BE2C (cell line): ENCODE results near the gene LIPI.
"Not testable (repeated sequence)": the region's sequence is repeated elsewhere in the genome, so short reads cannot be mapped to it uniquely, and the experiment has no call there.

Source experiments
- DNase-seq: peaks from one replicate; pipeline ENCODE4 v3.0.0-alpha.2; 2020
- H3K27me3 ChIP-seq: fragments of 250-450 bp; sonication (Bioruptor Pico); 2 replicates; pipeline ENCODE4 v1.5.1; 2020; ENCODE audit warnings: mild to moderate bottlenecking
- H3K36me3 ChIP-seq: fragments of 250-450 bp; sonication (Bioruptor Pico); 2 replicates; pipeline ENCODE4 v1.5.1; 2020; ENCODE audit warnings: mild to moderate bottlenecking
- H3K4me1 ChIP-seq: fragments of 250-450 bp; sonication (Bioruptor Pico); 2 replicates; pipeline ENCODE4 v1.5.1; 2020
- H3K4me3 ChIP-seq: 2 replicates; pipeline ENCODE4 v1.5.1; 2011; ENCODE audit warnings: low read depth, low read length
- H3K9me3 ChIP-seq: fragments of 250-450 bp; sonication (Bioruptor Pico); 2 replicates; pipeline ENCODE4 v1.5.1; 2020
- TF ChIP-seq, protein P1 (sequence below): IDR thresholded peaks from 2 replicates; pipeline ENCODE4 v1.5.1; 2012; ENCODE audit warnings: mild to moderate bottlenecking, low read depth, low read length

The LIPI gene

GRCh38 chr21:14229399-14229798, 18.6 kb upstream of the LIPI start:
- H3K36me3 ChIP-seq = no peaks in the 10 kb centered on the region
- H3K27me3 ChIP-seq = no peaks in the 10 kb centered on the region
- DNase-seq = no peak
- H3K4me3 ChIP-seq = no peak overlapping the region
- H3K4me1 ChIP-seq = no peaks in the 10 kb centered on the region
- TF ChIP-seq, protein P1, sequence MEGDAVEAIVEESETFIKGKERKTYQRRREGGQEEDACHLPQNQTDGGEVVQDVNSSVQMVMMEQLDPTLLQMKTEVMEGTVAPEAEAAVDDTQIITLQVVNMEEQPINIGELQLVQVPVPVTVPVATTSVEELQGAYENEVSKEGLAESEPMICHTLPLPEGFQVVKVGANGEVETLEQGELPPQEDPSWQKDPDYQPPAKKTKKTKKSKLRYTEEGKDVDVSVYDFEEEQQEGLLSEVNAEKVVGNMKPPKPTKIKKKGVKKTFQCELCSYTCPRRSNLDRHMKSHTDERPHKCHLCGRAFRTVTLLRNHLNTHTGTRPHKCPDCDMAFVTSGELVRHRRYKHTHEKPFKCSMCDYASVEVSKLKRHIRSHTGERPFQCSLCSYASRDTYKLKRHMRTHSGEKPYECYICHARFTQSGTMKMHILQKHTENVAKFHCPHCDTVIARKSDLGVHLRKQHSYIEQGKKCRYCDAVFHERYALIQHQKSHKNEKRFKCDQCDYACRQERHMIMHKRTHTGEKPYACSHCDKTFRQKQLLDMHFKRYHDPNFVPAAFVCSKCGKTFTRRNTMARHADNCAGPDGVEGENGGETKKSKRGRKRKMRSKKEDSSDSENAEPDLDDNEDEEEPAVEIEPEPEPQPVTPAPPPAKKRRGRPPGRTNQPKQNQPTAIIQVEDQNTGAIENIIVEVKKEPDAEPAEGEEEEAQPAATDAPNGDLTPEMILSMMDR = no peak
- H3K9me3 ChIP-seq = no peaks in the 10 kb centered on the region

- Histone ChIP-seq H3K4me3 (no peak overlapping the region), H3K36me3 (no peaks in the 10 kb centered on the region), H3K27me3 (no peaks in the 10 kb centered on the region), H3K9me3 (no peaks in the 10 kb centered on the region), H3K4me1 (no peaks in the 10 kb centered on the region)
- TF ChIP-seq, protein P1 = no peak
- DNase-seq = no peak
Measured at GRCh38 chr21:14223365-14223764, 12.6 kb upstream of the LIPI start.

GRCh38 chr21:14215971-14216641, 5.4 kb upstream of the LIPI start, which contains the start of gene RBM11:
TSS of gene RBM11 (plus strand) at chr21:14216157. CDS start at chr21:14216187, 30 bp downstream.
- Histone ChIP-seq H3K27me3 (peaks cover 17% of the 10 kb centered on the region), H3K4me3 (peak within 1 kb of the TSS; percentile 73), H3K9me3 (no peaks in the 10 kb centered on the region), H3K36me3 (no peaks in the 10 kb centered on the region), H3K4me1 (no peaks in the 10 kb centered on the region)
- TF ChIP-seq, protein P1 = no peak
- DNase-seq = peak; percentile 88

- no peaks in the 10 kb centered on the region for H3K4me1 ChIP-seq
- DNase-seq = no peak
- no peak overlapping the region for H3K4me3 ChIP-seq
- TF ChIP-seq, protein P1 = no peak
- no peaks in the 10 kb centered on the region for H3K36me3 ChIP-seq
- no peaks in the 10 kb centered on the region for H3K9me3 ChIP-seq
- H3K27me3 ChIP-seq = peaks cover 20% of the 10 kb centered on the region
Measured at GRCh38 chr21:14213164-14213563, 2.4 kb upstream of the LIPI start.

- no peak for DNase-seq
- no peaks in the 10 kb centered on the region for H3K4me1 ChIP-seq
- no peaks in the 10 kb centered on the region for H3K9me3 ChIP-seq
- TF ChIP-seq, protein P1 = no peak
- H3K4me3 ChIP-seq = no peak overlapping the region
- no peaks in the 10 kb centered on the region for H3K36me3 ChIP-seq
- 0 out of 2 replicates have a peak, but pooled peaks cover 3% of the 10 kb centered on the region for H3K27me3 ChIP-seq
Measured at GRCh38 chr21:14206222-14206621, 4.5 kb downstream of the LIPI start.

DNA sequence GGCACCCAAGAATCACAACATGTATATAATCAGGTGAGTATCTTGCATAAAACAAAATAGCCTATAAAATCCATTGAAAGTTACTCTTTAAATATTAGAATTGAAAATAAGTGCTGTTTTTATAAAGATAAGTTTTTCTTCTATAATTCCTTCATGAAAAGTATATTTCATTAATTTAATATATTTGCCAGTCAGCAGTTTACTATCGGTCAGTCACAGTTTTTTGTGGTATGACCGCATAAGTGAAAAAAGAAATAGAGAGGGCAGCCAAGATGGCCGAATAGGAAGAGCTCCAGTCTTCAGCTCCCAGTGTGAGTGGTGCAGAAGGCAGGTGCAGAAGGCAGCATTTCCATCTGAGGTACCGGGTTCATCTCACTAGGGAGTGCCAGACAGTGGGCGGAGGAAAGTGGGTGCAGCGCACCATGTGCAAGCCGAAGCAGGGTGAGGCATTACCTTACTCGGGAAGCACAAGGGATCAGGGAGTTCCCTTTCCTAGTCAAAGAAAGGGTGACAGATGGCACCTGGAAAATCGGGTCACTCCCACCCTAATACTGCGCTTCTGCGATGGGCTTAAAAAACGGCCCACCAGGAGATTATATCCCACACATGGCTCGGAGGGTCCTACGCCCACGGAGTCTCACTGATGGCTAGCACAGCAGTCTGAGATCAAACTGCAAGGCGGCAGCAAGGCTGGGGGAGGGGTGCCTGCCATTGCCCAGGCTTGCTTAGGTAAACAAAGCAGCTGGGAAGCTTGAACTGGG, 44.1 kb downstream of the LIPI start:
- not testable (repeated sequence) for DNase-seq

More for the DNA sequence above, 44.1 kb downstream of the LIPI start:
- not testable (repeated sequence) for H3K27me3 ChIP-seq, H3K4me3 ChIP-seq, H3K36me3 ChIP-seq, H3K9me3 ChIP-seq, H3K4me1 ChIP-seq
